Endodermal cell (in vitro differentiated cells): Measurements from ENCODE around the gene MEPE. TPM values are rescaled to one million over a fixed set of nuclear protein-coding genes. Genes with fewer than 3 reads are reported as not detected.

ENCODE experiments used
- DNase-seq: peaks from one replicate; pipeline ENCODE4 v3.0.0-alpha.2; 2017
- H3K27ac ChIP-seq: 2 replicates; pipeline ENCODE4 v1.5.1; 2013; ENCODE audit warnings: mild to moderate bottlenecking, low read depth, low read length, moderate library complexity
- H3K27me3 ChIP-seq: 2 replicates; pipeline ENCODE4 v1.6.1; 2013; ENCODE audit warnings: mild to moderate bottlenecking, low read length, moderate library complexity; ENCODE audit not compliant: insufficient read depth, control insufficient read depth, poor library complexity, severe bottlenecking
- H3K36me3 ChIP-seq: 2 replicates; pipeline ENCODE4 v1.7.0; 2013; ENCODE audit warnings: mild to moderate bottlenecking, low read length, moderate library complexity; ENCODE audit not compliant: control insufficient read depth, insufficient read depth
- H3K4me1 ChIP-seq: one replicate; pipeline ENCODE4 v1.7.0; 2013; ENCODE audit warnings: low read length; ENCODE audit not compliant: control insufficient read depth, insufficient read depth
- H3K4me3 ChIP-seq: 2 replicates; pipeline ENCODE4 v1.5.1; 2013; ENCODE audit warnings: mild to moderate bottlenecking, low read length, moderate library complexity
- H3K9ac ChIP-seq: 2 replicates; pipeline ENCODE4 v1.6.1; 2013; ENCODE audit warnings: mild to moderate bottlenecking, low read length, moderate library complexity; ENCODE audit not compliant: poor library complexity, severe bottlenecking; ENCODE audit errors: extremely low read depth
- H3K9me3 ChIP-seq: 2 replicates; pipeline ENCODE4 v1.6.1; 2013; ENCODE audit warnings: mild to moderate bottlenecking, low read length, moderate library complexity; ENCODE audit not compliant: control insufficient read depth
- H3K27ac Mint-ChIP-seq: 2 replicates; pipeline ENCODE4 v1.8.0; 2020; ENCODE audit warnings: mixed read lengths
- H3K27me3 Mint-ChIP-seq: 2 replicates; pipeline ENCODE4 v1.8.0; 2021; ENCODE audit warnings: mild to moderate bottlenecking, mixed read lengths; ENCODE audit not compliant: insufficient read depth
- H3K36me3 Mint-ChIP-seq: 2 replicates; pipeline ENCODE4 v1.8.0; 2020; ENCODE audit warnings: low read depth, mixed read lengths
- H3K4me1 Mint-ChIP-seq: 2 replicates; pipeline ENCODE4 v1.8.0; 2020; ENCODE audit warnings: mixed read lengths
- H3K4me3 Mint-ChIP-seq: 2 replicates; pipeline ENCODE4 v1.8.0; 2020; ENCODE audit warnings: mild to moderate bottlenecking, moderate library complexity, mixed read lengths
- H3K9me3 Mint-ChIP-seq: 2 replicates; pipeline ENCODE4 v1.8.0; 2020; ENCODE audit warnings: mild to moderate bottlenecking, mixed read lengths
- whole genome bisulfite sequencing, 2 experiments: methylation state at CpG; one replicate each; pipeline versions ENCODE4 v1.1.5 to v1.1.7; 2013; ENCODE audit warnings: missing lambda C conversion rate in 2 of 2, mixed read lengths in 1 of 2; ENCODE audit not compliant: insufficient coverage in 1 of 2, insufficient read length in 1 of 2; 5-methylcytosine and 5-hydroxymethylcytosine counted together
- total RNA-seq, 2 donors: library from RNA; stranded (reverse); fragmentation: NEBNext Ultra II Directional in 1 of 2; extraction: Animal tissue kit (Norgen Biotek cat#: 25700) in 1 of 2; gene quantifications; 2 replicates in 1 of 2; 3 replicates in 1 of 2; pipeline ENCODE4 v1.2.1, GENCODE V29; 2021
- TF ChIP-seq, protein P1 (sequence below): fragments of 200-600 bp; sonication (generic); conservative IDR thresholded peaks from 2 replicates; pipeline ENCODE4 v1.5.0; 2021; ENCODE audit warnings: antibody characterized with exemption, mild to moderate bottlenecking

Gene MEPE
- total RNA-seq, 2 donors from 2014 or later, result 0.37 to 0.89 TPM

DNA sequence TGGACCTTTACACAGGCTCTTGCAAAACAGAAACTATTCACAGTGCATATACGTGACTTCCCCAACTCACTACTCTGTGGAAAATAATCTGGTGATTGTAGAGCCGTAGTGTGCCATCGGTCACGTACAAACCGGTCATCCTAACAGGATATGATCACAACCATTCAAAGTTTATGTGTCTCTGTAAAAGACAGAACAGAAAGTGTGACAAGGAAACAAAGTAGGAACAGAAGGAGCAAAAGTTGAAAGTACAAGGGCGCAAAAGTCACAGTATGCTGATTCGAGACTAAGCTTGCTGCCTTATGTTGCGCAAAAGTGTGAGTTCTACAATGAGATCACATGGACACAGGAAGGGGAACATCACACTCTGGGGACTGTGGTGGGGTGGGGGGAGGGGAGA, 18.6 kb downstream of the MEPE start:
- DNase-seq, result no peak
- H3K27ac Mint-ChIP-seq, result no peak overlapping the region
- no peak overlapping the region for H3K9ac ChIP-seq
- no peaks in the 10 kb centered on the region for H3K27me3 Mint-ChIP-seq
- WGBS, 2 experiments, result 82 to 100% methylated on average over 4 to 8 of the region's 8 CpGs
- H3K9me3 ChIP-seq, result no peaks in the 10 kb centered on the region
- peaks cover 17% of the 10 kb centered on the region for H3K4me1 Mint-ChIP-seq
- H3K36me3 ChIP-seq, result no peaks in the 10 kb centered on the region
- H3K4me1 ChIP-seq, result peaks cover 6% of the 10 kb centered on the region
- no peak overlapping the region for H3K27ac ChIP-seq
- no peaks in the 10 kb centered on the region for H3K27me3 ChIP-seq
- no peak overlapping the region for H3K4me3 ChIP-seq
- H3K9me3 Mint-ChIP-seq, result no peaks in the 10 kb centered on the region
- H3K4me3 Mint-ChIP-seq, result no peak overlapping the region
- H3K36me3 Mint-ChIP-seq, result no peaks in the 10 kb centered on the region
- TF ChIP-seq, protein P1, sequence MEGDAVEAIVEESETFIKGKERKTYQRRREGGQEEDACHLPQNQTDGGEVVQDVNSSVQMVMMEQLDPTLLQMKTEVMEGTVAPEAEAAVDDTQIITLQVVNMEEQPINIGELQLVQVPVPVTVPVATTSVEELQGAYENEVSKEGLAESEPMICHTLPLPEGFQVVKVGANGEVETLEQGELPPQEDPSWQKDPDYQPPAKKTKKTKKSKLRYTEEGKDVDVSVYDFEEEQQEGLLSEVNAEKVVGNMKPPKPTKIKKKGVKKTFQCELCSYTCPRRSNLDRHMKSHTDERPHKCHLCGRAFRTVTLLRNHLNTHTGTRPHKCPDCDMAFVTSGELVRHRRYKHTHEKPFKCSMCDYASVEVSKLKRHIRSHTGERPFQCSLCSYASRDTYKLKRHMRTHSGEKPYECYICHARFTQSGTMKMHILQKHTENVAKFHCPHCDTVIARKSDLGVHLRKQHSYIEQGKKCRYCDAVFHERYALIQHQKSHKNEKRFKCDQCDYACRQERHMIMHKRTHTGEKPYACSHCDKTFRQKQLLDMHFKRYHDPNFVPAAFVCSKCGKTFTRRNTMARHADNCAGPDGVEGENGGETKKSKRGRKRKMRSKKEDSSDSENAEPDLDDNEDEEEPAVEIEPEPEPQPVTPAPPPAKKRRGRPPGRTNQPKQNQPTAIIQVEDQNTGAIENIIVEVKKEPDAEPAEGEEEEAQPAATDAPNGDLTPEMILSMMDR, result no peak

DNA sequence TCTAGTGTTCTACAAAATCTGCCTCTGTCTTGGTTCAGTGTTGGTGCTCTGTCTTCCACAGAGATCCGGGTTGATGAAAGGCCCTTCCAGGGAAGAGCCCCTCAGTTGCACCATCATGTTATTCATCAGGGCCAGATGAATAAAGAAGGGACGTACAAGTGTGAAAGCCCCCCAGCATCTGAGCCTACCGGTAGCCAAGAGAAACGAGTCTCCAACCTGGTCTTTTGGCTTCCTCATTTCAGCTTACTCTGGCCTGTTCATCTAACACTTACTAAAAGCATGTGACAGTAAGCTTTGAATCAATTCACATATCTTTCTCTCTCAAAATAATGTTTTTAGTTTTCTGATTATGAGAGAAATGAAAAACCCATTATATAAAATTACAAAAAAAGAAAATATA, 19.2 kb downstream of the MEPE start:
- H3K36me3 Mint-ChIP-seq, result no peaks in the 10 kb centered on the region
- peaks cover 6% of the 10 kb centered on the region for H3K4me1 ChIP-seq
- WGBS, 2 experiments, result 88% methylated on average over 2 to 4 of the region's 4 CpGs
- DNase-seq, result no peak
- H3K9me3 ChIP-seq, result no peaks in the 10 kb centered on the region
- TF ChIP-seq, protein P1, result no peak
- no peaks in the 10 kb centered on the region for H3K36me3 ChIP-seq
- no peak overlapping the region for H3K27ac ChIP-seq
- no peak overlapping the region for H3K9ac ChIP-seq
- no peak overlapping the region for H3K4me3 ChIP-seq
- H3K27ac Mint-ChIP-seq, result no peak overlapping the region
- H3K27me3 Mint-ChIP-seq, result no peaks in the 10 kb centered on the region
- H3K4me3 Mint-ChIP-seq, result no peak overlapping the region
- peaks cover 23% of the 10 kb centered on the region for H3K4me1 Mint-ChIP-seq
- no peaks in the 10 kb centered on the region for H3K27me3 ChIP-seq
- H3K9me3 Mint-ChIP-seq, result no peaks in the 10 kb centered on the region

DNA sequence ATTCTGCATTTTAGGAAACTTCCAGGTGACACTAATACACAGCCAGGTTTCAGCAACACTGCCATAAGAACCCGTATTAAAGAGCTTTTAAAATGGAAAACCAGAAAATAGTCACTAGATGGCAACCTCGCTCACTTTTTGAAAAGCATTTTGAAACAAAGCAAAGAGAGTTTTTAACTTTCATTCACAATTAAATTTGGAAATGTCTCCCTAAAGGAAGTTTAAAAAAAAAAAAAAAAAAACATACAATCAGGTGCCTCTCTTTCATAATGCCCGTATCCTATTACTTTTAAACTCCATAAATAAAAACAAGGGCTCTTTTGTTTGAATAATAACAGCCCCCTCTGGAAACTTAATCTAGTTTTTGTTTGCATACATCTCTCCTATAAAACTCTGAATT, 20.3 kb downstream of the MEPE start:
- H3K27me3 Mint-ChIP-seq, result no peaks in the 10 kb centered on the region
- no peaks in the 10 kb centered on the region for H3K36me3 Mint-ChIP-seq
- H3K4me1 ChIP-seq, result peaks cover 8% of the 10 kb centered on the region
- no peak overlapping the region for H3K4me3 ChIP-seq
- no peaks in the 10 kb centered on the region for H3K36me3 ChIP-seq
- no peak overlapping the region for H3K4me3 Mint-ChIP-seq
- no peaks in the 10 kb centered on the region for H3K27me3 ChIP-seq
- no peak for DNase-seq
- no peak overlapping the region for H3K9ac ChIP-seq
- no peak overlapping the region for H3K27ac ChIP-seq
- no peaks in the 10 kb centered on the region for H3K9me3 ChIP-seq
- no peaks in the 10 kb centered on the region for H3K9me3 Mint-ChIP-seq
- no peak overlapping the region for H3K27ac Mint-ChIP-seq
- TF ChIP-seq, protein P1, result peak; percentile 77
- H3K4me1 Mint-ChIP-seq, result peaks cover 32% of the 10 kb centered on the region
- 4 to 7% methylated on average over 2 to 3 of the region's 3 CpGs for WGBS, 2 experiments
